K562 (cell line): ENCODE results near the gene HOXC10. TPM values are rescaled to one million over a fixed set of nuclear protein-coding genes. Genes with fewer than 3 reads are reported as not detected.

ENCODE experiments used
- CREBBP ChIP-seq: IDR thresholded peaks from one replicate; pipeline ENCODE4 v1.6.1; 2012; ENCODE audit warnings: low read depth, mild to moderate bottlenecking, control low read depth, inconsistent platforms, low read length
- MED1 ChIP-seq: sonication (generic); formaldehyde crosslinking; IDR thresholded peaks from 2 replicates; pipeline ENCODE4 v1.8.1; 2023; ENCODE audit warnings: missing genetic modification reagents, borderline replicate concordance
- NCOR1 ChIP-seq: fragments of 450-650 bp; IDR thresholded peaks from 2 replicates; pipeline ENCODE4 v1.6.1; 2016; ENCODE audit warnings: mild to moderate bottlenecking, moderate library complexity
- NR2F6 ChIP-seq: fragments of 450-650 bp; formaldehyde crosslinking; IDR thresholded peaks from 2 replicates; pipeline ENCODE4 v1.4.0; 2020; ENCODE audit warnings: mild to moderate bottlenecking
- PCBP1 ChIP-seq: fragments of 200-400 bp; formaldehyde crosslinking; IDR thresholded peaks from 2 replicates; pipeline ENCODE4 v1.6.1; 2018; ENCODE audit warnings: mild to moderate bottlenecking, low read depth, low read length; ENCODE audit not compliant: poor library complexity, severe bottlenecking
- POLR2H ChIP-seq: IDR thresholded peaks from 2 replicates; pipeline ENCODE4 v1.6.1; 2016; ENCODE audit warnings: missing genetic modification characterization, low read depth, mild to moderate bottlenecking, control low read depth, missing compliant biosample characterization, moderate library complexity
- RBM15 ChIP-seq: fragments of 200-400 bp; formaldehyde crosslinking; IDR thresholded peaks from 2 replicates; pipeline ENCODE4 v1.6.1; 2018; ENCODE audit warnings: mild to moderate bottlenecking, low read length, moderate library complexity; ENCODE audit not compliant: insufficient read depth
- SMAD2 ChIP-seq: fragments of 150-350 bp; IDR thresholded peaks from 2 replicates; pipeline ENCODE4 v1.6.1; 2014; ENCODE audit warnings: low read depth, mild to moderate bottlenecking, low read length
- TBP ChIP-seq: optimal IDR thresholded peaks from 2 replicates; pipeline ENCODE3; 2011; ENCODE audit warnings: low read depth, low read length, improper control_type of control experiment
- YBX1 ChIP-seq: fragments of 450-650 bp; IDR thresholded peaks from 2 replicates; pipeline ENCODE4 v1.7.1; 2016; ENCODE audit warnings: mild to moderate bottlenecking
- ZBTB34 ChIP-seq: fragments of 250-450 bp; sonication (Bioruptor Pico); IDR thresholded peaks from 2 replicates; pipeline ENCODE4 v1.8.0; 2021; ENCODE audit warnings: mild to moderate bottlenecking, moderate library complexity
- ZBTB5 ChIP-seq: fragments of 450-650 bp; IDR thresholded peaks from 2 replicates; pipeline ENCODE4 v1.6.1; 2017; ENCODE audit warnings: antibody characterized with exemption
- ZNF445 ChIP-seq: fragments of 250-450 bp; sonication (Bioruptor Pico); IDR thresholded peaks from 2 replicates; pipeline ENCODE4 v1.4.0; 2020; ENCODE audit warnings: low read depth, mild to moderate bottlenecking, moderate library complexity
- ZNF589 ChIP-seq: fragments of 200-800 bp; sonication (Bioruptor generic); IDR thresholded peaks from 2 replicates; pipeline ENCODE4 v1.6.1; 2016; ENCODE audit warnings: low read depth, missing genetic modification characterization, missing compliant biosample characterization
- ZNF655 ChIP-seq: fragments of 250-450 bp; sonication (Bioruptor Pico); IDR thresholded peaks from 2 replicates; pipeline ENCODE4 v1.5.0; 2021
- ZNF717 ChIP-seq: fragments of 250-450 bp; sonication (Bioruptor Pico); IDR thresholded peaks from 2 replicates; pipeline ENCODE4 v1.5.0; 2021
- ZNF780A ChIP-seq: fragments of 250-450 bp; sonication (Bioruptor Pico); IDR thresholded peaks from 2 replicates; pipeline ENCODE4 v1.5.0; 2021; ENCODE audit warnings: mild to moderate bottlenecking
- ZSCAN32 ChIP-seq: fragments of 450-650 bp; formaldehyde crosslinking; IDR thresholded peaks from 2 replicates; pipeline ENCODE4 v1.4.0; 2020; ENCODE audit warnings: mild to moderate bottlenecking, moderate library complexity
- polyA plus RNA-seq, 8 experiments: library from polyadenylated mRNA; depleted of rRNA in 4 of 8; stranded (reverse) in 5 of 8; unstranded in 3 of 8; fragments of >200 nt; fragmentation: Nextera tagmentation in 2 of 8; fragmentation: Illumina TruSeq in 1 of 8; extraction: Ambion mirVana in 2 of 8; extraction: Trizol in 1 of 8; gene quantifications; 2 replicates each; pipeline versions ENCODE4 v1.2.1 to v1.2.3, GENCODE V29; 2011 to 2014; ENCODE audit warnings: inconsistent platforms in 1 of 8, missing spikeins in 1 of 8
- total RNA-seq, 7 experiments: library from RNA; depleted of rRNA in 6 of 7; stranded (reverse); fragments of >200 nt in 6 of 7; fragmentation: Illumina TruSeq in 2 of 7; extraction: Trizol in 2 of 7; gene quantifications; 2 replicates each; pipeline versions ENCODE4 v1.2.1 to v1.2.3, GENCODE V29; 2011 to 2021; ENCODE audit warnings: low replicate concordance in 1 of 7
- TF ChIP-seq, protein P1 (sequence below): sonication (generic); formaldehyde crosslinking; IDR thresholded peaks from 2 replicates; pipeline ENCODE4 v1.8.1; 2023; ENCODE audit warnings: mild to moderate bottlenecking, missing genetic modification reagents, moderate library complexity
- TF ChIP-seq, protein P2 (sequence below): fragments of 250-450 bp; sonication (Bioruptor Pico); IDR thresholded peaks from 2 replicates; pipeline ENCODE4 v1.5.0; 2021; ENCODE audit warnings: mild to moderate bottlenecking, borderline replicate concordance

The HOXC10 gene
- total and polyA plus RNA-seq, 9 of the 15 experiments (the other 6 are each of a cell fraction or from before 2014, with no cell fraction given): 0.13 to 0.77 (median 0.35) TPM; not detected in 2

DNA sequence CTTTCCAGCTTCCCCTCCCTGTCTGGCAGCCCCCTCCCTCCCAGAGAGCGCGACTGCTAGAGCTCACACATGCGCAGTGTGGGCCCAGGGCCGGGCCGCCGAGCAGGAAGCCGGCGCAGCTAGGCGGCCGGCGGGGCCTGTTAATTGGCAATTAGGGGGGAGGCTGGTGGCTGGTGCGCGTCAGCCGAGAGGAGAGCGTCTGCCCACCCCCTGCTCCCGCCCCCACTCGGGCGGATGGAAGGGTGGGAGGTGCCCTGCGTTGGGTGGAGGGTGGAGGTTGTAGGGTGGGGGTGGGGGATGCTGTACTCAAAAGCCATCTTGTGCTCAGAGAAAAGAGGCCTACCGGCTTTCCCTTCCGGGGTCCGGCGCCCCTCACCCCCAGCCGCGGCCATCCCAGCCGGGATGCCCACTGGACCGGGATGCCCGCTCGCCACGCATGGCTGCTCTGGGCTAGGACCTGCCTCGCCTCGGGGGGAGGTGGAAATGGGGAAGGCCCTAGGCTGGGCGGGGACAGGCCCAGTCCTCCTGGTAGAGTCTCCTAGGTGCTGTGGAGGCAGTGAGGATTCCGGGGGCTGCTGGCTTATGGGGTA, 33.0 kb downstream of the HOXC10 start (continued):
- no peak for TF ChIP-seq ZNF589 (CRISPR knock-in tag)
- TF ChIP-seq ZSCAN32 (CRISPR knock-in tag): no peak
- TF ChIP-seq ZNF717 (CRISPR knock-in tag): no peak
- TF ChIP-seq, protein P1, sequence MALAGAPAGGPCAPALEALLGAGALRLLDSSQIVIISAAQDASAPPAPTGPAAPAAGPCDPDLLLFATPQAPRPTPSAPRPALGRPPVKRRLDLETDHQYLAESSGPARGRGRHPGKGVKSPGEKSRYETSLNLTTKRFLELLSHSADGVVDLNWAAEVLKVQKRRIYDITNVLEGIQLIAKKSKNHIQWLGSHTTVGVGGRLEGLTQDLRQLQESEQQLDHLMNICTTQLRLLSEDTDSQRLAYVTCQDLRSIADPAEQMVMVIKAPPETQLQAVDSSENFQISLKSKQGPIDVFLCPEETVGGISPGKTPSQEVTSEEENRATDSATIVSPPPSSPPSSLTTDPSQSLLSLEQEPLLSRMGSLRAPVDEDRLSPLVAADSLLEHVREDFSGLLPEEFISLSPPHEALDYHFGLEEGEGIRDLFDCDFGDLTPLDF: no peak
- no peak for TF ChIP-seq ZBTB5
- TF ChIP-seq PCBP1: peak; percentile 49
- no peak for TF ChIP-seq MED1
- no peak for TF ChIP-seq SMAD2
- peak; percentile 33 for TF ChIP-seq TBP
- no peak; the same call in 1 of the 2 replicates for TF ChIP-seq POLR2H (tag)
- TF ChIP-seq RBM15: no peak
- TF ChIP-seq ZBTB34 (CRISPR knock-in tag): no peak
- TF ChIP-seq YBX1: no peak
- TF ChIP-seq CREBBP: no peak
- TF ChIP-seq ZNF655 (CRISPR knock-in tag): no peak
- TF ChIP-seq NR2F6: no peak
- no peak for TF ChIP-seq ZNF445
- peak; percentile 41; the same call in 1 of the 2 replicates for TF ChIP-seq NCOR1
- TF ChIP-seq, protein P2, sequence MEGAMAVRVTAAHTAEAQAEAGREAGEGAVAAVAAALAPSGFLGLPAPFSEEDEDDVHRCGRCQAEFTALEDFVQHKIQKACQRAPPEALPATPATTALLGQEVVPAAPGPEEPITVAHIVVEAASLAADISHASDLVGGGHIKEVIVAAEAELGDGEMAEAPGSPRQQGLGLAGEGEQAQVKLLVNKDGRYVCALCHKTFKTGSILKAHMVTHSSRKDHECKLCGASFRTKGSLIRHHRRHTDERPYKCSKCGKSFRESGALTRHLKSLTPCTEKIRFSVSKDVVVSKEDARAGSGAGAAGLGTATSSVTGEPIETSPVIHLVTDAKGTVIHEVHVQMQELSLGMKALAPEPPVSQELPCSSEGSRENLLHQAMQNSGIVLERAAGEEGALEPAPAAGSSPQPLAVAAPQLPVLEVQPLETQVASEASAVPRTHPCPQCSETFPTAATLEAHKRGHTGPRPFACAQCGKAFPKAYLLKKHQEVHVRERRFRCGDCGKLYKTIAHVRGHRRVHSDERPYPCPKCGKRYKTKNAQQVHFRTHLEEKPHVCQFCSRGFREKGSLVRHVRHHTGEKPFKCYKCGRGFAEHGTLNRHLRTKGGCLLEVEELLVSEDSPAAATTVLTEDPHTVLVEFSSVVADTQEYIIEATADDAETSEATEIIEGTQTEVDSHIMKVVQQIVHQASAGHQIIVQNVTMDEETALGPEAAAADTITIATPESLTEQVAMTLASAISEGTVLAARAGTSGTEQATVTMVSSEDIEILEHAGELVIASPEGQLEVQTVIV (CRISPR knock-in tag): no peak
- no peak for TF ChIP-seq ZNF780A (CRISPR knock-in tag)
